ENCODE measurements around the gene WDR7. TPM values are rescaled to one million over a fixed set of nuclear protein-coding genes. Genes with fewer than 3 reads are reported as not detected.

The WDR7 gene
- total and polyA plus RNA-seq, 9 of the 15 experiments (the other 6 are each of a cell fraction or from before 2014, with no cell fraction given) = 1.4 to 9.4 (median 5.3) TPM

DNA sequence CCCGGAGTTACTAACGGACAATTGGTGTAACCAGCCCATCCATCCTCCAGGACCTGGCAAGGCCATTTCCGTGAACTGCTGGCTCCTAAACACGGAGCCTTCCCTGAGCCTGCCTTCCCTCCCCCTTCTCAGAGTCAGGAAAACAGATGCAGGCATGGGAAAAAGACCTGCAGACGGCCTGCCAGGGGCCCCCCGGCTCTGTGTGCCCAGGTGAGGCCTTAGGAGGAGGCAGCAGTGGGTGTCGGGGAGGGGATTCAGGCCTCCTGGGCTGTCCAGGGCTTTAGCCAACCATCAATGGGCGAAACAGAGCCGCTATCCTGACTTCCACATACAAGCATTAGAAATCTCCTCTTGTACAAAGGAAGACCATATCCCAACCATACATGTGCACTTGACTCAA, 427.5 kb downstream of the WDR7 start:
- BruUV-seq (replicated peaks) = no TSS peak
- no peak overlapping the region for H2AFZ ChIP-seq (ENCODE audit: low read depth, low read length)
- WGBS (ENCODE audit: insufficient coverage, low coverage, missing lambda C conversion rate) = 5% methylated on average over 3 of the region's 9 CpGs
- no peaks in the 10 kb centered on the region for H4K20me1 ChIP-seq (replicated peaks; ENCODE audit: control insufficient read depth, insufficient read depth, low read length)
- H3K27ac ChIP-seq (ENCODE audit: extremely low read depth, low read depth, low read length) = no peak overlapping the region
- H3K4me1 ChIP-seq (replicated peaks in 1 of 2; ENCODE audit: control insufficient read depth in 2 of 2, insufficient read depth in 2 of 2, low read length in 2 of 2) = no peaks in the 10 kb centered on the region
- POLR2A ChIA-PET = no interaction called here
- no peak for ATAC-seq
- no peaks in the 10 kb centered on the region for H3K9me3 ChIP-seq (replicated peaks; ENCODE audit: control insufficient read depth, insufficient read depth, low read depth, low read length)
- H3K4me2 ChIP-seq (ENCODE audit: insufficient read depth, low read length) = no peak overlapping the region
- intact Hi-C loops (cut with micrococcal nuclease) (no loop called here), in situ Hi-C loops (cut with MboI) (no loop called here)
- DNase-seq (ENCODE audit: extremely low read depth in 1 of 4, low spot score in 3 of 4) = no peak
- no peak for FAIRE-seq
- CTCF ChIA-PET (ENCODE audit: low intra/inter-chr PET ratio) = no interaction called here
- no peaks in the 10 kb centered on the region for H3K9me1 ChIP-seq (ENCODE audit: control insufficient read depth, insufficient read depth, low read length)
- H3K27me3 ChIP-seq (ENCODE audit: control insufficient read depth in 2 of 2, insufficient read depth in 2 of 2, low read length in 2 of 2) = peaks cover 5 to 19% of the 10 kb centered on the region in 2 experiments; a peak in 3 of 5 replicates
- no peaks in the 10 kb centered on the region for H3K36me3 ChIP-seq (ENCODE audit: control insufficient read depth, insufficient read depth, low read length)
- no peak overlapping the region for H3K4me3 ChIP-seq
- H3K79me2 ChIP-seq (ENCODE audit: control insufficient read depth, insufficient read depth, low read length) = no peaks in the 10 kb centered on the region
- TF ChIP-seq ZNF444 (CRISPR knock-in tag; IDR thresholded peaks at IDR 0.05) = no peak
- no peak overlapping the region for H3K9ac ChIP-seq (ENCODE audit: insufficient read depth in 1 of 2, low read depth in 2 of 2, low read length in 2 of 2)

DNA sequence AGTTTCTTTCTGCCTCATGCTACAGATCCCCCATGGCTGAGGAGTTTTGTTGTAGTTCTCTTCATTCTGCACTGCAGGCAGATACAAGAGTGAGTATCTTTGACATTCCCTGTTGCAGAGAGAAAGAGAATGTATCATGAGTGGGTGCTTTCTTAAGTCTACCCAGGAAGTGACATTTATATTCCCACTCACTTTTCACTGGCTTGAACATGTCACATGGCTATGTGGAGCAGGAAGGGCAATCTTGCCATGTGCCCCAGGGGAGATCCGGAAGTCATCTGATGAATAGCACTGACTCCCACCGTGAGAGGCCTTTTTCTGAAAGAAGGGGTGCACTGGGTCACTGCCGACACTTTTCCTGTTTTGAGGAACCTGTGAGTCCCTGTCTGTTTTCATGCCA, 429.3 kb downstream of the WDR7 start:
- Histone ChIP-seq H3K27ac (ENCODE audit: extremely low read depth, low read depth, low read length) (no peak overlapping the region), H4K20me1 (replicated peaks; ENCODE audit: control insufficient read depth, insufficient read depth, low read length) (no peaks in the 10 kb centered on the region), H3K9me1 (ENCODE audit: control insufficient read depth, insufficient read depth, low read length) (no peaks in the 10 kb centered on the region), H3K4me1 (replicated peaks in 1 of 2; ENCODE audit: control insufficient read depth in 2 of 2, insufficient read depth in 2 of 2, low read length in 2 of 2) (no peaks in the 10 kb centered on the region), H3K36me3 (ENCODE audit: control insufficient read depth, insufficient read depth, low read length) (no peaks in the 10 kb centered on the region), H3K4me2 (ENCODE audit: insufficient read depth, low read length) (no peak overlapping the region), H3K27me3 (ENCODE audit: control insufficient read depth in 2 of 2, insufficient read depth in 2 of 2, low read length in 2 of 2) (peaks cover 5 to 21% of the 10 kb centered on the region in 2 experiments; a peak in 3 of 5 replicates), H3K79me2 (ENCODE audit: control insufficient read depth, insufficient read depth, low read length) (no peaks in the 10 kb centered on the region), H3K9ac (ENCODE audit: insufficient read depth in 1 of 2, low read depth in 2 of 2, low read length in 2 of 2) (no peak overlapping the region), H3K4me3 (no peak overlapping the region), H2AFZ (ENCODE audit: low read depth, low read length) (no peak overlapping the region), H3K9me3 (replicated peaks; ENCODE audit: control insufficient read depth, insufficient read depth, low read depth, low read length) (no peaks in the 10 kb centered on the region)
- DNase-seq (ENCODE audit: extremely low read depth in 1 of 4, low spot score in 3 of 4) (no peak), ATAC-seq (no peak), FAIRE-seq (no peak)
- POLR2A ChIA-PET = no interaction called here
- CTCF ChIA-PET (ENCODE audit: low intra/inter-chr PET ratio) = no interaction called here
- TF ChIP-seq SMC3 (conservative IDR thresholded peaks at IDR 0.05; ENCODE audit: insufficient read depth, low read depth, low read length) = no peak
- no peak for TF ChIP-seq POLR2B (IDR thresholded peaks at IDR 0.05; ENCODE audit: low read depth, partially characterized antibody)
- no peak for TF ChIP-seq ZBTB7A (IDR thresholded peaks at IDR 0.05; ENCODE audit: borderline replicate concordance, control insufficient read depth, low read depth, low read length)
- TF ChIP-seq NCOA1 (IDR thresholded peaks at IDR 0.05; ENCODE audit: low read depth) = no peak
- no peak for TF ChIP-seq ZNF699 (CRISPR knock-in tag; IDR thresholded peaks at IDR 0.05; ENCODE audit: insufficient replicate concordance)
- no peak for TF ChIP-seq RNF219 (CRISPR knock-in tag; IDR thresholded peaks at IDR 0.05)
- no peak for TF ChIP-seq ZNF431 (CRISPR knock-in tag; IDR thresholded peaks at IDR 0.05)
- TF ChIP-seq XRCC5 (IDR thresholded peaks at IDR 0.05; ENCODE audit: low read depth, low read length) = no peak
- TF ChIP-seq, protein P1, sequence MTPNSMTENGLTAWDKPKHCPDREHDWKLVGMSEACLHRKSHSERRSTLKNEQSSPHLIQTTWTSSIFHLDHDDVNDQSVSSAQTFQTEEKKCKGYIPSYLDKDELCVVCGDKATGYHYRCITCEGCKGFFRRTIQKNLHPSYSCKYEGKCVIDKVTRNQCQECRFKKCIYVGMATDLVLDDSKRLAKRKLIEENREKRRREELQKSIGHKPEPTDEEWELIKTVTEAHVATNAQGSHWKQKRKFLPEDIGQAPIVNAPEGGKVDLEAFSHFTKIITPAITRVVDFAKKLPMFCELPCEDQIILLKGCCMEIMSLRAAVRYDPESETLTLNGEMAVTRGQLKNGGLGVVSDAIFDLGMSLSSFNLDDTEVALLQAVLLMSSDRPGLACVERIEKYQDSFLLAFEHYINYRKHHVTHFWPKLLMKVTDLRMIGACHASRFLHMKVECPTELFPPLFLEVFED (CRISPR knock-in tag; conservative IDR thresholded peaks at IDR 0.05) = no peak
- TF ChIP-seq POLR2G (IDR thresholded peaks at IDR 0.05; ENCODE audit: low read depth, low read length) = no peak
- intact Hi-C loops (cut with micrococcal nuclease) (no loop called here), in situ Hi-C loops (cut with MboI) (no loop called here)
- 5% methylated on average over 3 of the region's 3 CpGs for WGBS (ENCODE audit: insufficient coverage, low coverage, missing lambda C conversion rate)
- no TSS peak for BruUV-seq (replicated peaks)

All from K562 (cell line).